ENCODE data around the gene OSBPL1A.
"Not testable (repeated sequence)": the region's sequence is repeated elsewhere in the genome, so short reads cannot be mapped to it uniquely, and the experiment has no call there.

OSBPL1A gene

GRCh38 chr18:24153397-24153796 is 244.2 kb downstream of the OSBPL1A start:
- no peak overlapping the region for H3K27ac ChIP-seq
- TF ChIP-seq, protein P1, sequence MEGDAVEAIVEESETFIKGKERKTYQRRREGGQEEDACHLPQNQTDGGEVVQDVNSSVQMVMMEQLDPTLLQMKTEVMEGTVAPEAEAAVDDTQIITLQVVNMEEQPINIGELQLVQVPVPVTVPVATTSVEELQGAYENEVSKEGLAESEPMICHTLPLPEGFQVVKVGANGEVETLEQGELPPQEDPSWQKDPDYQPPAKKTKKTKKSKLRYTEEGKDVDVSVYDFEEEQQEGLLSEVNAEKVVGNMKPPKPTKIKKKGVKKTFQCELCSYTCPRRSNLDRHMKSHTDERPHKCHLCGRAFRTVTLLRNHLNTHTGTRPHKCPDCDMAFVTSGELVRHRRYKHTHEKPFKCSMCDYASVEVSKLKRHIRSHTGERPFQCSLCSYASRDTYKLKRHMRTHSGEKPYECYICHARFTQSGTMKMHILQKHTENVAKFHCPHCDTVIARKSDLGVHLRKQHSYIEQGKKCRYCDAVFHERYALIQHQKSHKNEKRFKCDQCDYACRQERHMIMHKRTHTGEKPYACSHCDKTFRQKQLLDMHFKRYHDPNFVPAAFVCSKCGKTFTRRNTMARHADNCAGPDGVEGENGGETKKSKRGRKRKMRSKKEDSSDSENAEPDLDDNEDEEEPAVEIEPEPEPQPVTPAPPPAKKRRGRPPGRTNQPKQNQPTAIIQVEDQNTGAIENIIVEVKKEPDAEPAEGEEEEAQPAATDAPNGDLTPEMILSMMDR (conservative IDR thresholded peaks at IDR 0.05), result no peak

- not testable (repeated sequence) for H3K27ac ChIP-seq
These were observed 248.0 kb downstream of the OSBPL1A start for GRCh38 chr18:24149591-24149990.

GRCh38 chr18:24142376-24142775 is 255.2 kb downstream of the OSBPL1A start:
- no peak overlapping the region for H3K27ac ChIP-seq
- TF ChIP-seq, protein P1 (conservative IDR thresholded peaks at IDR 0.05), result no peak

DNA sequence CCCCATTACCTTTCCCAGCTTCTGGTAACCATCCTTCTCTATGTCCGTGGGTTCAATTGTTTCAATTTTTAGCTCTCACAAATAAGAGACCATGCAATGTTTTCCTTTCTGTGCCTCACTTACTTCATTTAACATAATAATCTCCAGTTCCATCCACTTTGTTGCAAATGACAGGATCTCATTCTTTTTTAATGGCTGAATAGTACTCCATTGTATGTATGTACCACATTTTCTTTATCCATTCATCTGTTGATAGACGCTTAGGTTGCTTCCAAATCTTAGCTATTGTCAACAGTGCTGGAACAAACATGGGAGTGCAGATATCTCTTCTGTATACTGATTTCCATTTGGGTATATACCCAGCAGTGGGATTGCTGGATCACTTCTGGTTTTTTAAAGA is 256.9 kb downstream of the OSBPL1A start:
- TF ChIP-seq, protein P1 (conservative IDR thresholded peaks at IDR 0.05), result no peak
- no peak overlapping the region for H3K27ac ChIP-seq

- H3K27ac ChIP-seq, result peak within 1 kb of the TSS; percentile 62
- TF ChIP-seq, protein P1 (conservative IDR thresholded peaks at IDR 0.05), result no peak
These were observed 258.6 kb downstream of the OSBPL1A start, which contains the start of gene CABYR for GRCh38 chr18:24138789-24139616. TSS of gene CABYR (plus strand) at chr18:24139062. CDS start at chr18:24143115, 4,053 bp downstream.

DNA sequence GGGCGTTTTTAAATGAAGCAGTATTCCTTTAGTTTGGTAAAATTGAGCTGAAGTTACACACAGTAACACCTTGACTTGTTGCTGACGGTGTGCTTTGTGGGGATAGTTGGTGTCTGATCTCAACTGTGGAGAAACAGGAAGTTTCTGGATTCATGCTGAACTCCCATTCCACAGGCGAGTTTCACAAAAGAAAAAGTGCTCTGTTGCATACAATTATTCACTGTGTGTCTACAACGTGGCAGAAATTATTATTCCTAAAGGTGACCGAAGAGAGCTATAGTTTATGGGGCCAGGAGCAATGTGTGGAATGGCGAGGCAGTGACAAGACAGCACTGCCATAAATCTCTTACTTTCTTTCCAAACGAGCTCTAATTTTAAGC is 259.2 kb downstream of the OSBPL1A start:
- H3K27ac ChIP-seq, result peak overlapping the region; percentile 62
- TF ChIP-seq, protein P1 (conservative IDR thresholded peaks at IDR 0.05), result no peak

GRCh38 chr18:24136967-24137373 is 260.7 kb downstream of the OSBPL1A start:
- H3K27ac ChIP-seq, result no peak overlapping the region
- TF ChIP-seq, protein P1 (conservative IDR thresholded peaks at IDR 0.05), result no peak

DNA sequence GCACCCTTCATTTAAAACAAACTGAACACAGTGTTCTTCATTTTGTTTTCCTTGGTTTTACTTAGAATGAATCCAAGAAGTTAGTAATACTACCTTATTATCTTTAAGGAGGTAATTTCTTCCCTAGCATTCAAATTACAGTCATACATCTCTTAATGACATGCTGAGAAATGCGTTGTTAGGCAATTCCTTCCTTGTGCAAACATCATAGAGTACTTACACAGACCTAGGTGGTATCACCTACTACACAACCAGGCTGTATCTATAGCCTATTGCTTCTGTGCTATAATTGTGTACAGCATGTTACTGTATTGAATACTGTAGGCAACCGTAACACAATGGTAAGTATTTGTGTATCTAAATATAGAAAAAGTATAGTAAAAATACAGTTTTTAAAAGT is 267.1 kb downstream of the OSBPL1A start:
- no peak overlapping the region for H3K27ac ChIP-seq
- TF ChIP-seq, protein P1 (conservative IDR thresholded peaks at IDR 0.05), result no peak
